Esophagus squamous epithelium (tissue), 4 donors: Measurements from ENCODE around the gene ATRNL1.

Source experiments
- CTCF ChIP-seq, 6 experiments: fragments of 450-650 bp in 4 of 6; fragments of 200-600 bp in 2 of 6; sonication (generic) in 2 of 6; IDR thresholded peaks; one replicate each; pipeline ENCODE4 v1.5.1; 2016 to 2019; ENCODE audit warnings: antibody characterized with exemption in 6 of 6, mild to moderate bottlenecking in 4 of 6, moderate library complexity in 4 of 6
- POLR2A ChIP-seq, 4 donors: fragments of 450-650 bp; IDR thresholded peaks; one replicate each; pipeline ENCODE4 v1.6.1; 2017; ENCODE audit warnings: antibody characterized with exemption in 4 of 4, mild to moderate bottlenecking in 4 of 4, moderate library complexity in 3 of 4

- TF ChIP-seq CTCF (IDR thresholded peaks at IDR 0.05): no peak
- no peak for TF ChIP-seq POLR2A (IDR thresholded peaks at IDR 0.05)
Measured at GRCh38 chr10:115167751-115168150, 74.6 kb downstream of the ATRNL1 start.
